ENCODE measurements around the gene ROCK2.

The ROCK2 gene

DNA sequence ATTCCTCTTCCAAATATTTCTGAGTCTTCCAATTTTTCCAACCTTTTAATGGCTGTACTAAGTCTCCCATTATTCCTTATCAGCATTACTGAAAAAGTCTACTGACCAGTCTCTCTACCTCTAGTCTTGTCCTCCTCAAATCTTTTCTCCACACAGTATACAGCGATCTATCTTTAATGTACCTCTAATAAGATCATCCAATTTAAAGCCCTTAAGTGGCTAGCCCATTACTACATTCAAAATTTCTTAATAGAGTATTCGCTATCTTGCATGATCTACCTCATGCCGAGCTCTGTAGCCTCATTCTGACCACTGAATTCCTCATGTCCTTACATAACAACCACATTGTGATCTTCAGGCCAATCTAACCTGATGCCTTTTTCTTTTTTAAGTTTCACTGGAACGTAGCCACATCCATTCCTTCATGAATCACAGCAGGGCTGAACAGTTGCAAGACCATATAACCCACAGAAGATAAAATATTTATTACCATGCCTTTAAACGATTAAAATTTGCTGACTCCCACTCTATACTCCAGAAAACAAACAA lies 131.3 kb downstream of the ROCK2 start:
- DNase-seq (ENCODE audit: low read depth), result no peak
- no peak overlapping the region for H3K4me3 ChIP-seq (ENCODE audit: low read depth, low read length)
- no peak for TF ChIP-seq POLR2A (IDR thresholded peaks at IDR 0.05; ENCODE audit: extremely low read depth, insufficient read length)
- TF ChIP-seq, protein P1, sequence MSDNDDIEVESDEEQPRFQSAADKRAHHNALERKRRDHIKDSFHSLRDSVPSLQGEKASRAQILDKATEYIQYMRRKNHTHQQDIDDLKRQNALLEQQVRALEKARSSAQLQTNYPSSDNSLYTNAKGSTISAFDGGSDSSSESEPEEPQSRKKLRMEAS (IDR thresholded peaks at IDR 0.05; ENCODE audit: low read depth, low read length), result no peak
- TF ChIP-seq, protein P2, sequence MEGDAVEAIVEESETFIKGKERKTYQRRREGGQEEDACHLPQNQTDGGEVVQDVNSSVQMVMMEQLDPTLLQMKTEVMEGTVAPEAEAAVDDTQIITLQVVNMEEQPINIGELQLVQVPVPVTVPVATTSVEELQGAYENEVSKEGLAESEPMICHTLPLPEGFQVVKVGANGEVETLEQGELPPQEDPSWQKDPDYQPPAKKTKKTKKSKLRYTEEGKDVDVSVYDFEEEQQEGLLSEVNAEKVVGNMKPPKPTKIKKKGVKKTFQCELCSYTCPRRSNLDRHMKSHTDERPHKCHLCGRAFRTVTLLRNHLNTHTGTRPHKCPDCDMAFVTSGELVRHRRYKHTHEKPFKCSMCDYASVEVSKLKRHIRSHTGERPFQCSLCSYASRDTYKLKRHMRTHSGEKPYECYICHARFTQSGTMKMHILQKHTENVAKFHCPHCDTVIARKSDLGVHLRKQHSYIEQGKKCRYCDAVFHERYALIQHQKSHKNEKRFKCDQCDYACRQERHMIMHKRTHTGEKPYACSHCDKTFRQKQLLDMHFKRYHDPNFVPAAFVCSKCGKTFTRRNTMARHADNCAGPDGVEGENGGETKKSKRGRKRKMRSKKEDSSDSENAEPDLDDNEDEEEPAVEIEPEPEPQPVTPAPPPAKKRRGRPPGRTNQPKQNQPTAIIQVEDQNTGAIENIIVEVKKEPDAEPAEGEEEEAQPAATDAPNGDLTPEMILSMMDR (IDR thresholded peaks at IDR 0.05; ENCODE audit: low read depth, low read length), result no peak
- no peak for TF ChIP-seq MYC (IDR thresholded peaks at IDR 0.05; ENCODE audit: low read depth, low read length)

DNA sequence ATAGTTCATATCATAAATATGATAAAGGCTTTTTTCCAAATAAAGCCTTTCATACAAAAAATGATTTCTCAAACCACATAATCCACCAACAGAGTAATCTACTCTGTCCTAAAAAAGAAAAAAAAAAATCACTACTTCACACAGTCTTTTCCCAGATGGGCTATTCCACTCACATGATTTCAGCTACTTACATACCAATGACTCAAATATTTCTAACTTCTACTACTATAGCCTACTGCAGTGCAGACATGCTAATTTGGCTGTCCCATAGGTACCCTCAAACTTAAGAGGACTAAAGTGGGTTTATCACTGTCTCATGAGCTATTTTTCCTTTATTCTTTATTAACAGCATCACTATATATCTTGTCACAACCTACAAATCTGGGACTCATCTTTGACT lies 131.8 kb downstream of the ROCK2 start:
- no peak for DNase-seq (ENCODE audit: low read depth)
- TF ChIP-seq MYC (IDR thresholded peaks at IDR 0.05; ENCODE audit: low read depth, low read length), result no peak
- TF ChIP-seq, protein P1 (IDR thresholded peaks at IDR 0.05; ENCODE audit: low read depth, low read length), result no peak
- no peak for TF ChIP-seq POLR2A (IDR thresholded peaks at IDR 0.05; ENCODE audit: extremely low read depth, insufficient read length)
- TF ChIP-seq, protein P2 (IDR thresholded peaks at IDR 0.05; ENCODE audit: low read depth, low read length), result no peak
- no peak overlapping the region for H3K4me3 ChIP-seq (ENCODE audit: low read depth, low read length)

DNA sequence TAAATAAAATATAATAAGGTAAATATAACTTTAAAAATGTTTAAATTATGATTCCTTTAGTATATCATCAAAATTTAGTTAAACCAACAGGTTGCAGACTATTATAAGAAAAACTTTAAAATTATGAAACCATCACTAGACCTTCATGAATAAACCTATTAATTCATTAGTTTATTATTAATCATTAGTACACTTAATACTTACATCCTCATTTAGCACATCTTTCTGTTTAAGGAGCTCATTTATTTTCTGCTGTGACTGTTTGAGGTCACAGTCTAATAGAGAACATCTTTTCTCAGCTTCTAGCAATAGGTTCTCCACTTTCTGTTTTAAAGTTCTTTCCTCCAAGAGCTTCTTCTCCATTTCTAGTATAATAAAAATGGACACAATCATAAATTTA lies 136.4 kb downstream of the ROCK2 start:
- no peak overlapping the region for H3K4me3 ChIP-seq (ENCODE audit: low read depth, low read length)
- DNase-seq (ENCODE audit: low read depth), result no peak
- TF ChIP-seq, protein P2 (IDR thresholded peaks at IDR 0.05; ENCODE audit: low read depth, low read length), result no peak
- TF ChIP-seq MYC (IDR thresholded peaks at IDR 0.05; ENCODE audit: low read depth, low read length), result no peak

DNA sequence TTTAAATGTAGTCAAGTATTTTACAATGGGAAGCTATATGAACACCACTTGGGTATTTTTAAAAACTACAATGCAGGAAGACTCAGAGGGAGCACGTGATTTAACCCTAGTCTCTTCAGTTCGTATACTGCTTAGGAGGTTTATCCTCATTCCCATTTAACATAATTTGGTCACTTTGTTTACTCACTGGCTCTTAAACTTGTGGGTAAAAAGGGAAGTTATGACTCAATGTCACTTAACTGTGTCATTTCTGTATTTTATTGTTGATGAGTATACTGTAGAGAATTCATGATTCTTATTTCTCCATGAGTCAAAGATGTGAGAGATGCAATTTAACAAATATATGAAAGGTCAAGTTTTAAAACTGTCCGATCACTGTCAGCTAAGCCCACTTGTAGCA lies 141.0 kb downstream of the ROCK2 start:
- H3K4me3 ChIP-seq (ENCODE audit: low read depth, low read length), result no peak overlapping the region
- DNase-seq (ENCODE audit: low read depth), result peak; percentile 73
- TF ChIP-seq, protein P1 (IDR thresholded peaks at IDR 0.05; ENCODE audit: low read depth, low read length), result peak; percentile 76
- TF ChIP-seq MYC (IDR thresholded peaks at IDR 0.05; ENCODE audit: low read depth, low read length), result no peak

DNA sequence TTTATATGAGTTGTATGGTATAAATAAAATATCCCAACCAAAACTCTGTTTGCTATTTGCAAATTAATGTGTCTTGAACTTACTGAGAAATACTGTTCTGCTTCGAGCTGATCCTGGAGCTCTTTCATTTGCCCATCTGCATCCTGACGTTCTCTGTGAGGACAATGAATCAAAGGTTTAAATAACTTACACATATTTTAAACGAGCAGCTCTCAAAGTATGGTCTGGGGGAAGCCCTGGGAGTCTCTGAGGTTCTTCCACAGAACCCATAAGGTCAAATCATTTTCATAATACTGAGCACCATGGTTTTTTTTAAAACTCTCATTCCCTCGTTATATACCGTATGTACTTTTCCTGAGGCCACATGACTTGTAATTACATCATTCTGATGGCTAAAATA lies 142.5 kb downstream of the ROCK2 start:
- TF ChIP-seq, protein P2 (IDR thresholded peaks at IDR 0.05; ENCODE audit: low read depth, low read length), result no peak
- no peak for TF ChIP-seq MYC (IDR thresholded peaks at IDR 0.05; ENCODE audit: low read depth, low read length)
- TF ChIP-seq, protein P1 (IDR thresholded peaks at IDR 0.05; ENCODE audit: low read depth, low read length), result no peak
- TF ChIP-seq POLR2A (IDR thresholded peaks at IDR 0.05; ENCODE audit: extremely low read depth, insufficient read length), result no peak
- DNase-seq (ENCODE audit: low read depth), result no peak
- no peak overlapping the region for H3K4me3 ChIP-seq (ENCODE audit: low read depth, low read length)

DNA sequence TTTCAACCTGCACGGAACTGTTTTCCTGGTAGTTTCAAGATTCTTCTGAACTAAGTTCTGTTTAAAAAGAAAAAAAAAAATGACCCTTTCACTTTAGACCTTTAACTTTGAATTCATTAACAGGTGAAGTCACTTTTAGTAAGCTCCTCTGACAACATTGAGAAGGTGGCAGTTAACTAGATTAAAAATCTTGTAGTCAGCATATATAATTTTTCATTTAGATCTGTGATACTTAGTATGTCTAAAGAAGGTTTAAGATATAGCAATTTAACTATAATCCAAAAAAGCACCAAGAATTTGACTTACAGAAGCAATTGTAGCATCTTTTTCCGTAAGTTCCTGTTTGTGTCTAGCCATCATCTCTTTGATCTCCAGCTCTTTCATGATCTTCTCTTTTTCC lies 143.8 kb downstream of the ROCK2 start:
- no peak overlapping the region for H3K4me3 ChIP-seq (ENCODE audit: low read depth, low read length)
- DNase-seq (ENCODE audit: low read depth), result no peak
- TF ChIP-seq, protein P2 (IDR thresholded peaks at IDR 0.05; ENCODE audit: low read depth, low read length), result no peak
- TF ChIP-seq MYC (IDR thresholded peaks at IDR 0.05; ENCODE audit: low read depth, low read length) (no peak), POLR2A (IDR thresholded peaks at IDR 0.05; ENCODE audit: extremely low read depth, insufficient read length) (no peak)
- TF ChIP-seq, protein P1 (IDR thresholded peaks at IDR 0.05; ENCODE audit: low read depth, low read length), result no peak
